Breast epithelium (tissue), 3 donors: ENCODE results near the gene HDAC7.

Source experiments
- POLR2A ChIP-seq: fragments of 450-650 bp; IDR thresholded peaks from one replicate; pipeline ENCODE4 v1.6.1; 2016; ENCODE audit warnings: antibody characterized with exemption, mild to moderate bottlenecking, moderate library complexity
- POLR2AphosphoS5 ChIP-seq, 3 donors: sonication (generic); formaldehyde crosslinking; IDR thresholded peaks; one replicate each; pipeline ENCODE4 v1.6.1; 2017; ENCODE audit warnings: antibody characterized with exemption in 3 of 3
- TF ChIP-seq, protein P1 (sequence below), 3 donors: fragments of 450-650 bp; IDR thresholded peaks; one replicate each; pipeline ENCODE4 v1.5.1; 2016 to 2017; ENCODE audit warnings: antibody characterized with exemption in 3 of 3, mild to moderate bottlenecking in 3 of 3, moderate library complexity in 3 of 3

DNA sequence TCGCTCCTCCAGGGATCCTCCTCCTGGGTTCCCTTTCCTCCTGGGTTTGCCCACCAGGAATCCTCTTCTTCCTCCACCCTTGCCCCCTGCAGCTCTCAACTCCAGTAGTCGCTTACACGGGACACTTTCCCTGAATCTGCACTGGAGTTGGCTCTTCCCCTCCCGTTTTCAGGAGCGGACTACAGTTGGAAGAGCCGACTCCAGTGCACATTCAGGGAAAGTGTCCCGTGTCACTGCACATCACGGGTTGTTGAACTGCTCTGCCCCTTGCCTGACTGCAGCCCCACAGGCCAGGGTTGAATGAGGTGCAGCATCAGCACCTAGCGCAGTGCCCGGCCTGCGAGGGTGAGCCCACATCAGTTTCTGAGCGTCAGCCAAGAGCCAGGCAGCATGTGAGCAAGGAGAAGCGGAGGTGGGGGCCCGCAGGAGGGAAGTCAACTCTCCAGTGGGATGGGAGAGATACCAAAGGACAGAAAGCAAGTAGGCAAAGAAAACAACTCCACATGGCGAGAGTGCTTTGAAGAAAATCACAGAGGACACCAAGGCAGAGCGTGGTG, 74.1 kb downstream of the HDAC7 start:
- TF ChIP-seq POLR2AphosphoS5 (IDR thresholded peaks at IDR 0.05), result no peak
- TF ChIP-seq, protein P1, sequence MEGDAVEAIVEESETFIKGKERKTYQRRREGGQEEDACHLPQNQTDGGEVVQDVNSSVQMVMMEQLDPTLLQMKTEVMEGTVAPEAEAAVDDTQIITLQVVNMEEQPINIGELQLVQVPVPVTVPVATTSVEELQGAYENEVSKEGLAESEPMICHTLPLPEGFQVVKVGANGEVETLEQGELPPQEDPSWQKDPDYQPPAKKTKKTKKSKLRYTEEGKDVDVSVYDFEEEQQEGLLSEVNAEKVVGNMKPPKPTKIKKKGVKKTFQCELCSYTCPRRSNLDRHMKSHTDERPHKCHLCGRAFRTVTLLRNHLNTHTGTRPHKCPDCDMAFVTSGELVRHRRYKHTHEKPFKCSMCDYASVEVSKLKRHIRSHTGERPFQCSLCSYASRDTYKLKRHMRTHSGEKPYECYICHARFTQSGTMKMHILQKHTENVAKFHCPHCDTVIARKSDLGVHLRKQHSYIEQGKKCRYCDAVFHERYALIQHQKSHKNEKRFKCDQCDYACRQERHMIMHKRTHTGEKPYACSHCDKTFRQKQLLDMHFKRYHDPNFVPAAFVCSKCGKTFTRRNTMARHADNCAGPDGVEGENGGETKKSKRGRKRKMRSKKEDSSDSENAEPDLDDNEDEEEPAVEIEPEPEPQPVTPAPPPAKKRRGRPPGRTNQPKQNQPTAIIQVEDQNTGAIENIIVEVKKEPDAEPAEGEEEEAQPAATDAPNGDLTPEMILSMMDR (IDR thresholded peaks at IDR 0.05), result no peak
- no peak for TF ChIP-seq POLR2A
